ENCODE measurements around the gene SDK1.

SDK1 gene

DNA sequence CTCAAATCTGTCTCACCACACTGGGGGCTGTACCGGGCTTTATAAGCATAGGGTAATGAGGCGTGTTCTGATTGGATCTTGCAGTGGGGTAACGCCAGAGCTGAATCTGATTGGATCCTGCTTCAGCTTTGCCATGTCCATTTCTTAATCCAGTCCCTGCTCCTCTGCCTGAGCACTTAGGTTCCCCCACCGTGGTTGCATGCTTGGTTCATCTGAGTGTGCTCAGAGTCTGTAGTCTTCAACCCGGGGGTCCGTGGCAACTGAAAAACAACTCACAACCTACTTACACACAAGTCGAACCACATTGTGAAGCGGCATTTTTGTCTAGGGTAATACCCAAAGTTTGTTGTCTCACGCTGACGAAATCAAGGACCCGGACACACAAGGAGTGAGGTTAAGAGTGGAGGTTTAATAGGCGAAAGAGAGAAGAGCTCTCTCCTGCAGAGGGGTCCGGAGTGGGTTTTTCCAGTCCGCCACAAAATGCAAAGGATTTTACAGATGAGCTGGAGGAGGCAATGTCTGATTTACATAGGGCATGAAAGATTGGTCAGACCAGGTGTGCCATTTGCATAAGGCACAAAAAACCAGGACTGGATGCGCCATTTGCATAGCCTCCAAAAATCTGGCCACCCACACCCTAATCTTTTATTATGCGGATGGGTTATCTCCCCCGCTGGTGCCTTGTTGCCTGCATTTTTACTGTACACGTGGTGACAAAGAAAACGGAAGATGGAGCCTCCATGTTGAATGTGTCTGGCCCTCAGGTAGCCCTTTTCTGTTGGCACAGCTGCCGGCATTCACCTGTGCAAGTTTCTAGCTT lies 739.3 kb downstream of the SDK1 start:
- Histone ChIP-seq H3K36me3 (no peaks in the 10 kb centered on the region), H3K27me3 (no peaks in the 10 kb centered on the region), H3K4me1 (no peaks in the 10 kb centered on the region), H3K4me3 (ENCODE audit: low read depth, low read length) (no peak overlapping the region), H3K9me3 (no peaks in the 10 kb centered on the region)
- no peak for DNase-seq
- TF ChIP-seq, protein P1, sequence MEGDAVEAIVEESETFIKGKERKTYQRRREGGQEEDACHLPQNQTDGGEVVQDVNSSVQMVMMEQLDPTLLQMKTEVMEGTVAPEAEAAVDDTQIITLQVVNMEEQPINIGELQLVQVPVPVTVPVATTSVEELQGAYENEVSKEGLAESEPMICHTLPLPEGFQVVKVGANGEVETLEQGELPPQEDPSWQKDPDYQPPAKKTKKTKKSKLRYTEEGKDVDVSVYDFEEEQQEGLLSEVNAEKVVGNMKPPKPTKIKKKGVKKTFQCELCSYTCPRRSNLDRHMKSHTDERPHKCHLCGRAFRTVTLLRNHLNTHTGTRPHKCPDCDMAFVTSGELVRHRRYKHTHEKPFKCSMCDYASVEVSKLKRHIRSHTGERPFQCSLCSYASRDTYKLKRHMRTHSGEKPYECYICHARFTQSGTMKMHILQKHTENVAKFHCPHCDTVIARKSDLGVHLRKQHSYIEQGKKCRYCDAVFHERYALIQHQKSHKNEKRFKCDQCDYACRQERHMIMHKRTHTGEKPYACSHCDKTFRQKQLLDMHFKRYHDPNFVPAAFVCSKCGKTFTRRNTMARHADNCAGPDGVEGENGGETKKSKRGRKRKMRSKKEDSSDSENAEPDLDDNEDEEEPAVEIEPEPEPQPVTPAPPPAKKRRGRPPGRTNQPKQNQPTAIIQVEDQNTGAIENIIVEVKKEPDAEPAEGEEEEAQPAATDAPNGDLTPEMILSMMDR (IDR thresholded peaks at IDR 0.05; ENCODE audit: low read depth, low read length) = no peak

DNA sequence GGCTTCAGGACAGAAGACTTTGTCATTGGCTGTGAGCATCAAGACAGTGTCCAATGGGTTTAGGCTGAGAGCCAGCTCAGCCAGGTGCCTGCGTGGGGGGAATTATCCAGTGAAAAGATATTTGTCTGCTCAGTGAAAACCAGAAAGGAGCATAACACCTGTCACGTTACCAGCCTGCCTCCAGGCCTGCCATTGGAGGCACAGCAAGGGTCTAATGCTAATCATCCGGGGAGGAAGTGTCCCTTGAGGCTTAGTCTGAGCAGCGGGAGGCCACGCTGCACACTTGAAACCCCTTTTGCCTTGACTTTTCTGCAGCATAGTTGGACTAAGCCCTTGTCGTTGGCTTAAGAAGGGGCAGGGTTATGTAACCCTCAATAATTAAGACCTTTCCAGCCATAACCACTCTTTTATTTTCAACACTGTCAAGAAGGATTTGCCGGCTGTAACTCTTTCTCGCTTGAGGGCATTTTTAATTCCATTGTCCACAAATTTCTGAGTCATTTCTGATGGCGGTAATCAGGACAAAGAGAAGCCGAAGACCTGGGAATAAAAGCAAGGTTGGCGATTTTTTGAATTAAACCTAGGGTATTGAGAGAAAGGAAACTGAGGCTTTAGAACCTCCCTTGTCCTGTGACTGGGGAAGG lies 741.5 kb downstream of the SDK1 start:
- H3K4me3 ChIP-seq (ENCODE audit: low read depth, low read length) = no peak overlapping the region
- H3K36me3 ChIP-seq = no peaks in the 10 kb centered on the region
- no peaks in the 10 kb centered on the region for H3K27me3 ChIP-seq
- DNase-seq = no peak
- no peaks in the 10 kb centered on the region for H3K9me3 ChIP-seq
- H3K4me1 ChIP-seq = no peaks in the 10 kb centered on the region
- TF ChIP-seq, protein P1 (IDR thresholded peaks at IDR 0.05; ENCODE audit: low read depth, low read length) = no peak

DNA sequence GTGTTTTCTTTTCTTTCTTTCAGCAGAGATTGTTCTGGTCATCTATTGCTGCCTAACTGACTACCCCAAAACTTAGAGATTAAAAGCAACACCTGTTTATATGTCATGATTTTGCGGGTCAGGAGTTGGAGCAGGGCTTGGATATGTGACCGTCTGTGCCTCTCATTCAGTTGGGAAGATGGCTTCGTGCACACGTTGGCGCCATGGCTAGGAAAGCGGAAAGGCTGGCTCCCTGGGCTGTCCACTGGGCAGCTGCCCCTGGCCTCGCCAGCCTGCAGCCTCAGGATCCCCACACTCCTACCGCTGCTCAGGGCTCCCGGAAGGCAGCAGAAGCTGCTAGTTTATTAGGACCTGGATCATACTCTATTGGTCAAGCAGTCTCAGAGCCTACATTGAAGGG lies 742.9 kb downstream of the SDK1 start:
- no peaks in the 10 kb centered on the region for H3K4me1 ChIP-seq
- TF ChIP-seq, protein P1 (IDR thresholded peaks at IDR 0.05; ENCODE audit: low read depth, low read length) = no peak
- H3K36me3 ChIP-seq = no peaks in the 10 kb centered on the region

DNA sequence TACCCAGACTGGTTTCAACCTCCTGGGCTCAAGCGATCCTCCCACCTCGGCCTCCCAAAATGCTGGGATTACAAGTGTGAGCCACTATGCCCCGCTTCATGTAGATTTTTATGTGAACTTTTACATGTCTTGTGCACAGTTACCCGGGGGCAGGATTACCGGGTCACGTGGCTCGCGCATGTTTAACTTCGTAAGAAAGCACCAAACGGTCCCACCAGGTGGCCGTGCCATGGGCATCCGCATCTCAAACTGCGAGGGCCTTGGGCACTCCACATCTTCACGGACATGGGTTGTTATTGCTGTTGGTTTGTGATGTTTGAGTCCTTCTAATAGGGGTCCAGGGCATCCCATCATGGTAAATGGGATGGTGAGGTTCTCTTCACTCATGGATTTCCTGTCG lies 744.4 kb downstream of the SDK1 start:
- Histone ChIP-seq H3K9me3 (no peaks in the 10 kb centered on the region), H3K27me3 (no peaks in the 10 kb centered on the region), H3K4me3 (ENCODE audit: low read depth, low read length) (no peak overlapping the region), H3K4me1 (no peaks in the 10 kb centered on the region), H3K36me3 (no peaks in the 10 kb centered on the region)
- no peak for DNase-seq
- TF ChIP-seq, protein P1 (IDR thresholded peaks at IDR 0.05; ENCODE audit: low read depth, low read length) = no peak

More for the DNA sequence above, 742.9 kb downstream of the SDK1 start:
- no peaks in the 10 kb centered on the region for H3K27me3 ChIP-seq
- no peak overlapping the region for H3K4me3 ChIP-seq (ENCODE audit: low read depth, low read length)
- no peak for DNase-seq
- H3K9me3 ChIP-seq = no peaks in the 10 kb centered on the region

DNA sequence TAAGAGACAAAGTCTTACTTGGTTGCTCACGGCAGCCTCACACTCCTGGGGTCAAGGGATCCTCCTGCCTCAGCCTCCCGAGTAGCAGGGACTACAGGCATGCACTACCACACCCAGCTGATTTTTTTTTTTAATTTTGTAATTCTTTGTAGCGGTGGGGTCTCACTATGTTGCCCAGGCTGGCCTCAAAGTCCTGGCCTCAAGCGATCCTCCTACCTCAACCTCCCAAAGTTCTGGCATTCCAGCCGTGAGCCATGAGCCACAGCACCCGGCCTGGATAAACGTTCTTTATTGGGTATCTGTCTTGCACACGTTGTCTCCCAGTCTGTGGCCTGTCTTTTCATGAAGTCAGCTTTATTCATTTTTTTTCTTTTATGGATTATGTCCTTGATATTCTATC lies 744.9 kb downstream of the SDK1 start:
- Histone ChIP-seq H3K27me3 (no peaks in the 10 kb centered on the region), H3K36me3 (no peaks in the 10 kb centered on the region), H3K4me3 (ENCODE audit: low read depth, low read length) (no peak overlapping the region), H3K9me3 (no peaks in the 10 kb centered on the region), H3K4me1 (no peaks in the 10 kb centered on the region)
- DNase-seq = no peak
- TF ChIP-seq, protein P1 (IDR thresholded peaks at IDR 0.05; ENCODE audit: low read depth, low read length) = no peak

DNA sequence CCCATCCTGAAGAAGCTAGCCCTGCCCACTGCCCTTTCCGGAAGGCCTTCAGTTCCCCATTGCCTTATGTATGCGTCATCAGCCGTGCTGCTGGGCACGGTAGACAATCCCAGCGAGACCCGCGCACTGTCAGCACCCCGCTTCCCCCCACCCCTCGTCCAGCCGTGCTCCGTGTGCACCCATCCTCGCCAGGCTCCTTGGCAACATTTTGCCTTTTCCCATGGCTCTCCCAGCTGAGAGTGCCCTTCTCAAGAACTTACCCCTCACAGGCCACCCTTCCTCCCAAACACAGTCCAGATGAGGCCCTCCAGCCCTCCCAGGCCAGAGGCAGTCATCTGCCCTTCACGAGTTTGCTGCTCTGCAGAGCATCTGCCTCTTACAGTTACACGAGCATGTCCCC lies 747.3 kb downstream of the SDK1 start:
- TF ChIP-seq, protein P1 (IDR thresholded peaks at IDR 0.05; ENCODE audit: low read depth, low read length) = no peak
- H3K27me3 ChIP-seq = no peaks in the 10 kb centered on the region
- H3K4me1 ChIP-seq = no peaks in the 10 kb centered on the region
- no peak for DNase-seq
- no peaks in the 10 kb centered on the region for H3K36me3 ChIP-seq
- no peak overlapping the region for H3K4me3 ChIP-seq (ENCODE audit: low read depth, low read length)
- H3K9me3 ChIP-seq = no peaks in the 10 kb centered on the region
